WI38 (cell line): ENCODE data around the gene PEG3.

ENCODE experiments used
- H3K4me3 ChIP-seq: 2 replicates; pipeline ENCODE4 v1.5.1; 2011; ENCODE audit warnings: low read depth, mild to moderate bottlenecking, control low read depth, low read length
- TF ChIP-seq, protein P1 (sequence below): IDR thresholded peaks from 2 replicates; pipeline ENCODE4 v1.5.1; 2012; ENCODE audit warnings: low read depth, mild to moderate bottlenecking, control low read depth, low read length

PEG3 gene

DNA sequence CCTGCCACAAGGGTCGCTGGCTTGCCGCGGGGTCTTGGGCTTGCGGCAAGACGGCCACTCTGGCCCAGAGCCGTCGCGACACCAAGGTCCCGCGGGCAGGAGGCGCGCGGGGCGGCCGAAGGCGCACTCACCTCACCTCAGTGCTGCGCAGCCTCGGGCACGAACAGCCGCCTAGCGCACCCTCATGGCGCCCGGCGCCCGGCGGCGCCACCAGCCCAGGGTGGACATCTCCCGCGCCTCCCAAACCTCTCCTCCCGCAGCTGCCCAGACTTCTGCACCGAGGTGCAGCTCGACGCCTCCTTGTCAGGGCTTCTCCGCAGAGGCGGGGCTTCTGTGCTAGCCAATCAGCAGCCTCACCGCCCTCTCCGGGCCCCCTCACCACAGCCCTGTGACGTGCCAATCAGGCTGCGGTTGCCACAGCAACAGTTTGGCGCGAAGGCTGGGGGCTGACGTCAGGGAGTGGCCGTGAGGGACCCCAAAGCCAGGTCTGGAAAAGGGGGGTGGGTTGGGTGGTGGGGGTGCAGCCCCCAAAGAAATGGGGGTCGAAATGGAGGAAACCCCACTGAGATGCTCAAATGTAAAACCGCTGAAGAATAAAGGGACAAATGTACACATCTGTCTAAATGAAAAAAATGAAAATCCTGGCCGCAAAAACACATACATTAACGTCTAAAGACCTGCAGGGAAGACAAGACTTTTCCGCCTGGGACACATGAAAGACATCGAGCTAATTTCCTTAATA is at the start of gene PEG3, which contains the start of gene ZIM2:
Gene PEG3, minus strand, starts transcription at position 276 of the 742 bp plus-strand sequence. CDS start 16,071 bp downstream, outside the sequence.
Gene ZIM2, minus strand, starts transcription at position 276 of the 742 bp plus-strand sequence. CDS start 16,449 bp downstream, outside the sequence.
- H3K4me3 ChIP-seq, result no peak within 1 kb of the TSS
- TF ChIP-seq, protein P1, sequence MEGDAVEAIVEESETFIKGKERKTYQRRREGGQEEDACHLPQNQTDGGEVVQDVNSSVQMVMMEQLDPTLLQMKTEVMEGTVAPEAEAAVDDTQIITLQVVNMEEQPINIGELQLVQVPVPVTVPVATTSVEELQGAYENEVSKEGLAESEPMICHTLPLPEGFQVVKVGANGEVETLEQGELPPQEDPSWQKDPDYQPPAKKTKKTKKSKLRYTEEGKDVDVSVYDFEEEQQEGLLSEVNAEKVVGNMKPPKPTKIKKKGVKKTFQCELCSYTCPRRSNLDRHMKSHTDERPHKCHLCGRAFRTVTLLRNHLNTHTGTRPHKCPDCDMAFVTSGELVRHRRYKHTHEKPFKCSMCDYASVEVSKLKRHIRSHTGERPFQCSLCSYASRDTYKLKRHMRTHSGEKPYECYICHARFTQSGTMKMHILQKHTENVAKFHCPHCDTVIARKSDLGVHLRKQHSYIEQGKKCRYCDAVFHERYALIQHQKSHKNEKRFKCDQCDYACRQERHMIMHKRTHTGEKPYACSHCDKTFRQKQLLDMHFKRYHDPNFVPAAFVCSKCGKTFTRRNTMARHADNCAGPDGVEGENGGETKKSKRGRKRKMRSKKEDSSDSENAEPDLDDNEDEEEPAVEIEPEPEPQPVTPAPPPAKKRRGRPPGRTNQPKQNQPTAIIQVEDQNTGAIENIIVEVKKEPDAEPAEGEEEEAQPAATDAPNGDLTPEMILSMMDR, result no peak

DNA sequence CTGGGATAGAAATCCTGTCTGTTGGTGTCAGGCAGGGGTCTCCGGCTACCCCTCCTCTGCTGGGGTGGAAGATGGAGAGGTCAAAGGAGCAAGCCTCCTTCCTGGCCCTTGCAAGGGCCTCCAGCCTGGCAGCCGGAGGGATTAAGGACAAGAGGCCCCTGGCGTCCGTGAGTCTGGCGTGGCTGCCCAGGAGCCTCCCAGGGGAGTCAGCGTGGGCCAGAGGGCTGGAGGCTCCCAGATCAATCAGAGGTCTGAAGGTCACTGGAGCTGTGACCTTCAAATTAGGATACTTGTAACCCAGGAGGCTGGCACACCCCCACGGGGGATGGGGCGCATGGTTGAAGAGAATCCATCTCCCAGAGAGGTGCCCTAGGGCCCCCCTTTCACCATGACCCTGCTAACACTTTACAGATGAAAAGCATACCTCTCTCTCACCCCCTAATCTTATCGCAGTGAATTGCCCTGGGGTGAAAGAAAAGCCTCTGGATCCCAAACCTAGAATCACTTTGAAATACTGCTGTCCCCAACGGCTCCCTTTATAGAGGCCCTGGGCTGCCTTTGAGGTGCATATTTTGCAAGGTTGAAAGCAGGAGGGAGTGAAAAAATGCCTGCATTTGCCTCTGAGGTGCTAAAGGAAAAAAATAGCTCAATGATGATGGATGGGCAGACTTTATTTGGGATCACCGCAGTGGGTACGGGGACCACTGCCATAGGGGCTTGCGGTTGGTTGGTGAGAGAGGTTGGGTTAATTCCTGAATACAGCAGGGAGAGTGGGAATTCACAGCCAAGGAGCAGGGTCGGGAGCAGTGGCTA is 44.9 kb upstream of the PEG3 start:
- TF ChIP-seq, protein P1, result no peak
- H3K4me3 ChIP-seq, result no peak overlapping the region

DNA sequence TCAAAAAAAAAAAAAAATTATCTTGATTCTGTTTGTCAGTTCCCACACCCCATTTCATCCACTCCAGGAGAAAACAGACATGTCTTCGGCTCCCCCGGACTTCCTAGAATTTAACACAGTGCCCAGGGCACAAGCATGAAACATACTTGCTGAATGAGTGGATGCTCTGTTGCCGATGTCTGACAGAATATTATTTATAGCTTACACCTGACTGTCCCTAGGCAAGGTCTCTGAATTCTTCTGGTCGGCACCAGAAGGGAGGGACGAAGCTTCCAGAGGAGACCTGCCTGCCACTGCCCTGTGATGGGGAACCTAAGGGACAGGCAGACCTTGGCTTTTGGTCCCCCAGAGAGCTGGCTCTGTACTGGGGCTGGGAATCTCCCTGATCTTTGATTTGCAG is 43.9 kb upstream of the PEG3 start:
- H3K4me3 ChIP-seq, result no peak overlapping the region
- TF ChIP-seq, protein P1, result no peak

DNA sequence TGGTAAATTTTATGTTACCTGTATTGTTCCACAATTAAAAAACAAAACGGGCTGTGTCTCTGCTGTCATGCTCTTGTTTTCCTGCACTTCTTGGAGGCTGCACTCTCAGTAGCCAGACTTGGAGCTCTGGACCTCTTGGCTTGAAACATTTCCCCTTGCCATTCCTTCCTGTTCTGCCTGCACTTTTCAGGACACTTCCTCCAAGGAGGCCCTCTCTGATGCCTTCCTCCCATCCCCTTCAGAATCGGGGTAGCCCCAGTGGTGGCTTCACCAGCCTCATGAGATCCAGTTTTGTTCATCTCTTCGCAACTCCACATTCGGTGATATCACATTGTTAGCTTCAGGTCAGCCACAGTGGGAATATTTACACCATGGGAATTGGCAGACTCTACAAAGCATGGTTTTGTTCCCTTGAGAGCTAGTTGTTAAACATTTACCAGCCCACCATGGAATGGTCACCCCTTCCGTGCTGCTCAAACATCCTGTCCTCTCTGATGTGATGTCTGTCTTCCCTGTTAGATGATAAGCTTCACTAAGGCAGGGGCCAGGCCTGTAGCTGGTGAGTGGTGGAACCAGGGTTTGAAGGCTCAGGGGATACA is 40.2 kb upstream of the PEG3 start:
- H3K4me3 ChIP-seq, result no peak overlapping the region
- TF ChIP-seq, protein P1, result no peak

DNA sequence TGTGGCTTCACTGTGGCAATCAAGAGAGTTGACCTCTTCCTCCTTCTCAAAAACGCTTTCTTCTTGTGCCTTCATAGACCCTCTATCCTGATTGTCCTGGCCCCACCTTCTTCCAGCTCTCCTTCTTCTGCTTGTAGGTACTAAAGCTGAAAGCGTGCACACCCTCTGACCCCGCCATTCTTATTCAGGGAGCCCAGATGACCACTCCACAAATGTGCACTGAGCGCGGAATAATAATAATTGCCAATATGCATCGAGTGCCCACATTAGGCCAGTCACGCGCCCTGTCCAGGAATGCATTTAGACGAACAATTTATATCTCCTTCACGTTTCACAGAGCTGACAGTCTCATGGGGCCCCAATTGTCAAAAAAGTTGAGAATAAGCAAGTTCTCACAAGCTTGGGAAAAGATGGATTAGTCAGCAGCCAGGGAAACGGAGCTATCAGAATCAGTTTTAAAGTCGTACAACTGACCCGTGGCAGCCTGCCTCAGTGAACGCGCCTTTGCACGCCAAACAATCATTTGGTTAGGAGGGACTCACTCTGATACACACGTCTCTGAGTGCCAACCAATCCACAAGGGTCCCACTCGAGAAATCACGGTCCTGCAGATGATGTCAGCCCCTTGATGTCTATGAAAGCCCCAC is 36.7 kb upstream of the PEG3 start:
- no peak overlapping the region for H3K4me3 ChIP-seq
- TF ChIP-seq, protein P1, result no peak

DNA sequence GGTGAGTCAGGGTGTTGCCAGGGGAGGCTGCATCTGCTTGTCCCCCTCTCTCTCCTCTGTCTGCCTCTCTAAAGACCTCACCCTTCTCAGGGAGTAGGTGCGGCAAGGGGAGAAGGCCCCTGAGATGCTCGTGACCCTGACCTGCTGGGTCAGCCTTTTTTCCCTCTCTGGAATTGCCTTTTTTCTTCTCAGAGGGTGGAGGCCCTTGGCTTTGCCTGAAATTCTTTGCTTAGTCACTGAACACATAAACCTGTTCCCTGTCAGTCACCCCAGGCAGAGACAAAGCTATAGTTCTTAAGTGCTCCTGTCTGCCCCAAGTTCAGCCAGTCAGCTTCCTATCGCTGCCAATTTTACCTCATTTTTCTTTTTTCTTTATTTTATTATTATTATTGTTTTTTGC is 35.2 kb upstream of the PEG3 start:
- TF ChIP-seq, protein P1, result no peak

More for the DNA sequence above, 35.2 kb upstream of the PEG3 start:
- no peak overlapping the region for H3K4me3 ChIP-seq
